GM12801 (cell line): Measurements from ENCODE around the gene TRAF3IP1.

Experiments used
- CTCF ChIP-seq: IDR thresholded peaks from one replicate; pipeline ENCODE4 v1.5.1; 2011; ENCODE audit warnings: control low read depth; ENCODE audit not compliant: insufficient read length; ENCODE audit errors: extremely low read depth

The TRAF3IP1 gene

GRCh38 chr2:238299803-238300202 lies 20.5 kb upstream of the TRAF3IP1 start:
- TF ChIP-seq CTCF = no peak

- TF ChIP-seq CTCF = no peak
These were observed 18.2 kb upstream of the TRAF3IP1 start for GRCh38 chr2:238302087-238302486.

GRCh38 chr2:238302751-238303150 lies 17.6 kb upstream of the TRAF3IP1 start:
- TF ChIP-seq CTCF = no peak

GRCh38 chr2:238304116-238304515 lies 16.2 kb upstream of the TRAF3IP1 start:
- no peak for TF ChIP-seq CTCF

GRCh38 chr2:238305092-238305862 lies 15.0 kb upstream of the TRAF3IP1 start:
- TF ChIP-seq CTCF = no peak

GRCh38 chr2:238305965-238306671 lies 14.2 kb upstream of the TRAF3IP1 start:
- TF ChIP-seq CTCF = no peak

- TF ChIP-seq CTCF = no peak
These were observed 13.7 kb upstream of the TRAF3IP1 start for GRCh38 chr2:238306672-238306998.
